Fibroblast of skin of left quadriceps (primary cell): ENCODE results near the gene SLC16A7.

Experiments used
- DNase-seq, 2 experiments: peaks; one replicate each; pipeline ENCODE4 v3.0.0-alpha.2; 2013; ENCODE audit warnings: low read depth in 2 of 2

SLC16A7 gene

GRCh38 chr12:59620326-59620725 lies 24.5 kb downstream of the SLC16A7 start:
- DNase-seq: no peak

DNA sequence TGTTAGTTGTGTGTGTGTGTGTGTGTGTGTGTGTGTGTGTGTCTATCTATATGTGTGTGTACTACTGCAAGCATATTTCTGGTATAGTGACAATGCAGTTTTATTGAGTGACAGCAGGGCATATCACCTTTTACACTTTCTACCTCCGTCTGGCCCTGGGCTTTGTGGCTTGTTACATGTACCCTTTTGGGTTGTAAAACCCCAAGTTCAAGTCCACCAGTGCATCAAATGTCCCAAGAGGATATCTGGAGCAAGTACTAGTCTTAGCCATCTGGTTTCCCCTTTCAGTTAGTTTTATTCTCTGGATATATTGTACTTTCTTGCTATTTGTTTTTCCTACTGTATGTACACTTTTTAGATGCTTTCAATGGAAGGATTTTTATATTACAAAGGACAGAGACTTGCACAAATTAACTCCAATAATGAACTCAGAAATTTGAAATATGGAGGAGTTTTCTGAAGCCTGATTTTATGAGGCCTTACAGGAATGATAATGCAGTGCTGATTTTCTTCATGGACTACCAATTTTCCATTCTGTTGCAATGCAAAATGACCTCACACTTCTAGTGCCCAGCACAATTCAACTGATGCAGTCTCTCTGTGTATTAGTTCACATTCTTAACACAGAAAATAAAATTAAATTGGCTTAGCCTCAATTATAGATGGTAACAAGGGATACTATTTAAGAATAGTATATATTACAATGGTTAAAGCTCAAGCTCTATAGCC lies 29.1 kb downstream of the SLC16A7 start:
- no peak for DNase-seq

- no peak for DNase-seq
Observed at GRCh38 chr12:59626382-59626781, 30.6 kb downstream of the SLC16A7 start.

DNA sequence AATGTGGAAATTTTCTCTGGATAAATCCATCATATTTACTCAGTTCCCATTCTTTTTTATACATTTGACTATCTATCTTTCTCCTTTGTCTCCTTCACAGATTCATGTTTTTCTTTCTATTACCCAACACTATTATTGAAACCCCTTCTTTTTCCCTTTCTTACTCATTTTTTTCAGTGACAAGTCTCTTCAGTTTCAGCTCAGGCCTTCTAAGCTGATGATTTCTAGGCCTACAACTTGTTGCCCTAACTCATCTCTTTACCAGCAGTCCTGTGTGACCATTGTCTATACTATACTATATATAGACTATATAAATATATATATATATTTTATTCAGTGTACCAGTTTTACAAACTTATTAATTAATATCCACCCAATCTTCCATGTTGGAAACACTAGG lies 31.8 kb downstream of the SLC16A7 start:
- no peak for DNase-seq

DNA sequence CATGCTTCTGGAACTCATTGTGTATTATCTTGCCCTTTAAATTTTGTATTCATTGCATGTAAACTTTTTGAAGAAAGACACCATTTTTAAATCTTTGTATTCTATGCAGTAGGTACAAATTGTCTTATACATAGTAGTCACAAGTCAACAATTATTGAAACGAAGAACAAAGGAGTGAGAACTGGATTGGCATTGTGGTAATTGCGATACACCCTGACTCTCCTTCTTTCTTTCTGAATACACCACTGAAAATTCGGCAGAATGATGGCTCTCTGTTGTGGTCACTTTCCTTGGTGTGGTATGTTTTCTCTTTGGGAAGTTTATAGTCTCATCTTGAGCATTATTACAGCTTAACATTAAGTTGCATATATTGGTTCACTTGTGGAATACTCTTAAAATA lies 34.1 kb downstream of the SLC16A7 start:
- DNase-seq: no peak

DNA sequence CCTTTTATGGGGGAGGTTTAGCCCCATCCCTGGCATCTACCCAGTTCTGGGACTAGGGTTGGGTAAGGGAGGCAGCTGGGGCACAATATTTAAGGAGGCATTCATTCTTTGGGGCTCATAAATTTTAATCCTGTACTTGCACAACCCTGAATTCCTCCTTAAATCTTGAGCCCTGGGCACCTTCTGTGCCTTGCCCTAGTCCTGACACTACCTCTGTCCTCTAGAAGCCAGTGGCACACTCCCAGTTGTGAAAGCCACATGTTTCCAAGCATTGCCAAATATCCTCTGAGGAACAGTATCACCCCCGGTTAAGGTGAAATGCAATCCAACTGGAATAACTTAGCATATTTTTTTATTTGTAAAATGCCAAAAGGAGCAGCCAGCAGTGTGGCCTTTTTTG lies 36.6 kb downstream of the SLC16A7 start:
- no peak for DNase-seq

DNA sequence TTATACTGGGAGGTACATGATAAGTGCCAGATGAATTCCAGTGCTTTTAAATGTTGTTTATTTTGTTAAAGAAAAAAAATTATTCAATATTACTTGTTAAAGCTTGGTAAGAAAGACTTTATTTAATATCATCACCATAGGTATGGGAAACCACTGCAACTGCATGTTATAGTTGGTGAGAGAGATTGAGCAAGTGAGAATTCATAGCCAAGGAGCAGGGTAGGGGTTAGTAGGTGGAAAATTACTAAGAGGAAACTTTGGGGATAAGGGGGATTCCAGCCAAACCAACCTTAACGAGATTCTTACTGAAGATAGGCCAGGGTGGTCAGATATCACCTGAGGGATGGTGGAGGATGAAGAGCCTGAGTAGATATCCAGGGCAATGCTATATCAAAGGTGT lies 38.4 kb downstream of the SLC16A7 start:
- no peak for DNase-seq

DNA sequence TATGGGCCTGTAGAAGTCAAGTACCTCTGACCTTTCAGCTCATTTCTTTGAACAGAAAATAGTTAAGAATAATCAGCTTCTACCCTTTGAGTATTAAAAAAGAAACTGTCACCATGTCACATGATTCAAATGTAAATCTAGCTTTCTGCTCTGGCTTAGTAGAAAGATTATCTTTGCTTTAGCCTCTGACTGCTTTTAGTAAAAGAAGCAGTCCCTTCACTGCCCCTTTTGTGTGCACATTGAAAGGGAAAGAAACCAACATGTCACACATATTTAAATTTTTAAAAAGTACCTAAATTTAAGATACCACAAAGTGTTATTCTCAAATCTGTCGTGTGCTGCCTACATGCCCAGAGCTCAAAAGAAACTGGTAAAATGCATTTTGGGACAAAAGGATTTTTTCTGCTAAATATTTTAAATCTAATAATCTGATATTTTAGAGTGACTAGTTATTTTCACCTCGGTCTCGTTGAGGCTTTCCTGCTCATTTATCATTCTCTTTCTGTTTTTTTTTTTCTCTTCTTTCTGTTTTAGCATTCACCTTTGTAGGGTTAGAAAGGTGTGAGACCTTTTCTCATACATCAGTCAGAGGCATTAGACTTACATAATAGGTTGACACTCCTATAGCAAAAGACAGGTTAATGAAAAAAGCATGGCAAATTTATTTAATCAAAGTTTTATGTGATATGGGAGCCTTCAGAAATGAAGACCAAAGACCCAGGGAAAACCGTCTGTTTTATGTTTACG lies 41.3 kb downstream of the SLC16A7 start:
- no peak for DNase-seq

GRCh38 chr12:59637692-59638070 lies 41.9 kb downstream of the SLC16A7 start:
- no peak for DNase-seq

DNA sequence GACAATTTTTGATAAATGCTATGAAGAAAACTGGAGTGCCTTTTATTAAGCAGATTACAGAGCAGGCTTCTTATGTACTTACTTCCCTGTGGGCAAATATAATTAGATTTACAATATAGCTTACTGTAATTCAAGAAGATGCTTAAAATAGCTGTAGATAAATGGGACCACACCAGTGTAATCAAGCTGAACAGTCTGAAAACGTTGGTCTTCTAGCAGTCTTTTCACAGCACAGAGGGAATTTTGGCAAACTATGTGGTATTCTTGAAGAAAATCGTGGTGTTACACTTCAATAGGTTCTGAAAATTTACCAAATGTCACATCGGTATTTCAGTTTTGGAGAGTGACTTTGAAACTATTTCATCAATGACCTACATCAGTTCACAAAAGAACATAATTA lies 47.7 kb downstream of the SLC16A7 start:
- DNase-seq: no peak

DNA sequence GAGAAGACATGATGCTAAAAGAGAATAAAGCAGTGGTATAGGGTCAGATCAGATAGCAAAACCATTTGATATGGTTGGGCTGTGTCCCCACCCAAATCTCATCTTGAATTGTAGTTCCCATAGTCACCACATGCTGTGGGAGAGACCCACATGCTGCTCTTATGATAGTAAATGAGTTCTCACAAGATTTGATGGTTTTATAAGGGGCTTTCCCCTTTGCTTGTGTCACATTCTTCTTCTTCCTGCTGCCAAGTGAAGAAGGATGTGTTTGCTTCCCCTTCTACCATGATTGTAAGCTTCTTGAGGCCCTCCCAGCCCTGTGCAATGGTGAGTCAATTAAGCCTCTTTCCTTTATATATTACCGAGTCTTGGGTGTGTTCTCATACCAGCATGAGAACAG lies 49.4 kb downstream of the SLC16A7 start:
- no peak for DNase-seq

- no peak for DNase-seq
Observed at GRCh38 chr12:59646636-59647035, 50.8 kb downstream of the SLC16A7 start.

DNA sequence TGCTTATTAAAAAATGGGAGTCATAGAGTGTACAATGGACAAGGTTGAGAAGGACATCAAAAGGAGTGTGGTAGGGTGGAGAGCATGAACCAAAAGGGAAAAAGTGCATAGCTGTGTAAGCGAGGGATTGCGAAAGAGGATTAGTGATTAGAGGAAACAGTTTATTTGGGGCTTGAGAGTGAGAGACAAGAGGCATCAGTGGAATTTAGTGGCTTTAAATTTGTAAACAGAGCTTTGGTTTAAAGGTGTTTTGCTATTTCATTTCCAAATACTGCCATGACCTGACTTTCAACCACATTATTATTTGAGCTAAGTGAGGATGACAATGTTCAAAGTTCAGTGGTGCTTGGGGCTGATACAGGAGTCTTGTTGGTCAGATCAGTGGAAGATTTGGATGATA lies 53.4 kb downstream of the SLC16A7 start:
- no peak for DNase-seq

GRCh38 chr12:59650588-59651228 lies 54.9 kb downstream of the SLC16A7 start:
- DNase-seq: no peak

DNA sequence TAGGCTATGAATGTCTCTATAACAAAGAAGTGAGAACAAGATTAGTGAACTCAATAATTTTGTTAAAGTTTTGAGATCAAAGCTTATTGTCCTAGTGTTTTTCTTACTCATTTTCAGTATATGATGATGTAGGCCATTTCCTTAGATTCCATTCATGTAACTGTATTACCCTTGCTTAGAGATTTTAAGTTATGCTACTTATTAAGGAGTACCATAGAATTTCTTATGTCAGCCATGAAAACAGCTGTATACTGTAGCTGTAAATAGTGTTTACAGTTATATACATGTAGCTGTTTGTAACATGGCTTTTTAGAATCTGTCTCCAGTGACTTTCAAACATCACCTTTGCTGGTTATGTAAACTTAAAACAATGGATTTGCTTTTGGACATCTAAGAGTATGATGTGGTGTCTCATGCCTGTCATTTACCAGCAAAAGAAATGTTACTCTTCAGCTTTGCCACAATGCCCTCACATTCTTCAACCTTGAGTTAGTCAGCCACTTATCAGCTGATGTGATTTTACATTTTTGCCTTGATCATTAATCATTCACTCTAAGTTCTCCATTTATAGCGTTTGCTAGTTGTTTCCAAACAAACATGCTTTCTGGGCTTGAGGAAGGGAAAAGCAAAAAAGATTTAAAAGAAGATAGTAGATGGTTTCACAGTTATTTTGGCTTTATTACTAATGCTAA lies 55.5 kb downstream of the SLC16A7 start:
- no peak for DNase-seq

- DNase-seq: no peak
Observed at GRCh38 chr12:59652130-59652529, 56.3 kb downstream of the SLC16A7 start.

GRCh38 chr12:59654061-59654460 lies 58.2 kb downstream of the SLC16A7 start:
- DNase-seq: no peak

DNA sequence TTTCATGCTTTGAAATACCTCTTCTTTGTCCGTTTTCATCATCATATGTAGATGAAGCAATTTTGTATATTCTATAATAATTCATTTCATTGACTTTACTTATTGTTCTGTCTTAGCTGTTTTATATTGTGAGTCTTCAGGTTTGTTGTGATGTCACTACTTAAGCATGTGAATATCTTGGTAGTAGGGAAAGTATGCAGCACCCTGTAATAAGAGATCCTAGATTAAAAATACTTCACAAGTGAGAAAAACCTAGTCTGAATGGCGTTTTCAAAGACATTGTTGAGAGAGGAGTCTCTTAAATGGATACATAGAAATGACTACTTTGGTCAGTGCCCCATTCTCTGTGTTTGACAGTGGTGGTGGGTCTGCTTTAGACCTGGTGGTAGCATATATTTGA lies 61.4 kb downstream of the SLC16A7 start:
- DNase-seq: peak; percentile 18 to 23

DNA sequence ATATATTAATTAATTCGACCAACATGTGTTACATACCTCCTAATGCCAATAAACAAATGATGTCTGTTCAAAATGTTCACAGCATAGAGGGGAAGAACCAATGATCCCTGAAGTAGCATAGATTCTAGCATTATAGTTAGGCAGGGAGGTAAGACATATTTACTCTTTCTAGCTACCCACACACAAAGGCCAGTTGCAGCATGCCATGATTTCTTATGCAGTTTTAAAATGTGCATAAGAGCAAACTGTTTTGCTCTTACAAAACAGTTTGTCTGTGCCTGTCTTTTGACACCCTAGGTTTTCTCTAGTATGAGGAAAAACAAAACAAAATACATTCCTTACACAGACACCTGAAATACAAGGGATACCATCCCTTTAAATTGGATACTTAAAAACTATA lies 61.9 kb downstream of the SLC16A7 start:
- DNase-seq: no peak

GRCh38 chr12:59660148-59660547 lies 64.3 kb downstream of the SLC16A7 start:
- DNase-seq: no peak

DNA sequence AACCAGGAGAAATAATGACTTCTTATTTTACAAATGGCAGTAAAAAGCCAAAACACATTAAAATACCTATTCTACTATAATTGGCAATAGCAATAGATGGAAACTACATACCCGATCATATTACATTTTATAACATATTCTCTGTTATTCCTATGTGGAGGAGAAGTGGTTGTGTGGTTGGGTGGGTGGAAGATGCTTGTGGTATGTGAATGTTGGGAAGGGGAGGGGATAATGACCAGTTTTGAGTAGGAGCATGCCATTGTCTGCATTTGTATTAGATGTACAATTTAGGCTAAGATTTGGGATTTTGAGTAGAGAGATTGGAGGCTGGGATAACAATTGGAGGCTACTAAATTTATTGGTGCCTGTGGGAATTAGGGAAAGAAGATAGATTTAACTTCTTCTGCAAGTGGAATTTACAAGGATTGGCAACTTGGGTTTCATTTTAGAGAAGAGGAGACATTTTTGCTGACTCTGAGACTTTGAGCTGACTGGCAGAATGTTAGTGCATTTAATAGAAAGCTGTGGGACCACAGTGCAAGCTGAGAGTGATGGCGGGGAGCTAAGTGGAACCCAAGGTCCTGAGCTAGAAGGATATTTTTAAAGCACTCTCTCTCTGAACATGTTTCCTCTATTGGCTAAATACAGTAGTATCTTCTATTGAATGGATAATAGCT lies 65.2 kb downstream of the SLC16A7 start:
- no peak for DNase-seq

- no peak for DNase-seq
Observed at GRCh38 chr12:59664495-59664894, 68.7 kb downstream of the SLC16A7 start.
